GM21390 (cell line): Measurements from ENCODE around the gene P3H2.

Experiments used
- ATAC-seq: cut with Tn5 transposase; IDR thresholded peaks from one replicate; pipeline ENCODE4 v1.9.1; 2021; ENCODE audit not compliant: unreplicated experiment

The P3H2 gene

DNA sequence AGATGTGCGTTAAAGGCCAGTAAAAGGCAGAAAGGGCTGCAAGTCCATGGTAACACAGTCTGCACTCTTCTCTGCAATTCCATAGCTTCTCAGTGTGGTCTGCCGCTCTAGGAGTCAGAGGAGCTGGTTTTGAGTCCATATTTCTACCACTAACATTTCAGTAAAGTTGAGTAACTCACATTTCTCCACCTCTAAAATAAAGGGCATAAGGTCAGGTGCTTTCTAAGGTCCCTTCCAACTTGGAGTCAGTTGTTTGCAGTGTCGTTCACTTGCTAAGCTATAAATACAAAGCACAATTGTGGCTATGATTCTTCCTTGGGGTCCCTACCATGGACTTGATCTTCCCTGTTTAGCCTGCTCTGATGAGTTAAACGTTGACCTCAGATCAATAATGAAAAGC, 171.1 kb downstream of the P3H2 start:
- ATAC-seq: no peak

DNA sequence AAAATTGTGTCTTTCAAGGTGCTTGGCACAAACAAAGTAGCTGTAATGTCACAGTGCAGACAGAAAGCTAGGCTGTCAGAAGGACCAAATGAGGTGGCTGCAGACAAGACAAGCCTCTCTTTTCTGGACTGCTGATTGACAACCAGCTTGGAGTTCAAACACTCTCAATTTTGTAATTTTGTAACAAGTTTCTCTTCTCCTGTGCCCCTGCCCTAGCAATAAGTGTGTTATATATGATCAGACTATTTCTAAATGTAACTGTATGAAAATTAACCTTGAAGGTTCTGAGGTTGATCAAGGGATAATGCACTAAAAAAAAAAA, 172.0 kb downstream of the P3H2 start:
- ATAC-seq: no peak

DNA sequence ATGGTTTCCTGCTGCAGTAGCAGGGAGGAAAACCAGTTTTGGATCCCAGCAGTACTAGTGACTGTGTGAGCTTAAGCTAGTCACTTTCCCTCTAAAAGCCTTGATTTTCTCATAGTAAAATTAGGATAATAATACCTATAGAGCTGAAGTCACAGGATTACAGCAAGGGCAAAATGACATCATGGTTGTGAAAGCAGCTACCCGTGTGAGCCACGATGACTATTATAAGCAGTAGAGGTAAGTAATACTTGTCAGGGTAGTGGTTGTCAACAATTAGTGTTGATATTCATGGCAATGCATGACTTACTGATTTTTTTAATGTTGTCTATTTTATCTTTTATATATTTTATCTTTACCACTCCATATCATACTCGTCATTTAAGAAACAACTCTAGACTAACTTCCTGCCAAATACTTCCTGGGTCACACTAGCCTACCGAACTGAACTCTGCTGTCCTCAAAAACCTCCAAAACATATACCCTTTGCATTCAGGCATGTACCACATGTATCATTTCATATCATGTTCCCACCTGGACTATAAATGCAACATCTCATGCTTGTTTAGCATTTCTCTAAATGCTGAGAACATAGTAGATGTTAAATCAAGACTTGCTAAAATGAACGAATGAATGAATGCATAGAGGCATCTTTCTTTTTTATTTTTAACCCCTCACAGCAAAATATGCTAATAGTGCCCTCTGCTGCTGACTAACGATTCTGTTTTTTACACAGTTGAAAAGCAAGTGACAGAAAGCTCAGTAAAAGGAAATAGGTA, 172.6 kb downstream of the P3H2 start:
- ATAC-seq: peak; percentile 50

DNA sequence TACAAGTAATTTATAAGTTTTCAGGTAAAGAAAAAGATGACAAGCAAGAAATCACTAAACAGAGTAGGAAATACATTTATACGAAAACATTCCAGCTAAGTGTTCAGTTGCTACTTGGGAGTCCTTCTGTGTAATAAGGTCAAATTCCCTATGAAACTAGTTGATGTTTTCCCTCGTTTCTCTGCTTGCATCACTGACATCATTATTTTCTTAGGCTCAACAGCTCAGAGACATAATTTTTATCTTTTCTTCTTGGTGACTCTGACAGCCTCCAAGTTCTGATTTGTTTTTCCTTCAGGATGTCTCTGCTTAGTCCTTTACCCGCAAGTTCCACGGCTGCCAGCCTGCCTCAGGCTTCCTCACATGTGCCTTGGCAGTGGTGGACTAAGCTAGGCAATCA, 173.6 kb downstream of the P3H2 start:
- ATAC-seq: no peak

DNA sequence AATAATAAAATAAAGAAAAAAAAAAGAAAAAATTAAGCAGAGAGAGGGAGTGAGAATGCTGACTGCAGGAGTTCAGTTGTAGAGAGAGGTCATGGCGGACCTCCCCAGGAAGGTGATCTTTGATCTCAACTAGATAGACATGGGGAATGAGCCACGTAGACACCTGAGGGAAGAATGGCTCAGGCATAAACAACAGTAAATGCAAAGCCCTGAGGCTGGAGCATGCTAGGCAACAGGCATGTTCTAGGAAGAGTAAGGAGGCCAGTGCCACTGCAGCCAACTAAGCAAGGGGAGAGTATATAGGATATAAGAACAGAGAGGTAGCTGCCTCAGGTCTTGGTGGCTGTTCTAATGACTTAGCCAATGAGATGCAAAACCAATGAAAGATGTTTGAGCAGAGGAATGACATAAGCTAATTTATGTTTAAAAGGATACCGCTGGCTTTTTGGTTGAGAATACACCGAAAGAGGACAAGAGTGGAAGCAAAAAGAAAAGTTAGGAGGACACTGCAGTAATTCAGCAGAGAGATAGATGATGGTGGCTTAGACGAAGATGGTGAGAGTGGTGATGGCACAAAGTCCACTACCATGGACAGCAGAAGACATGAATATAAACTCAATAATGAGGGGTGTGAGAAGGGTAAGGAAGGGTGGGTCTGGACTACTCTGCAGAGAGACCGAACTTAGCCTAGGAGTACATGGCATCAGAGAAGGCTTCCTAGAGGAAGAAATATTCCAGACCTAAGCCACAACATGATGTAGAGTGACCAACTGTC, 174.6 kb downstream of the P3H2 start:
- no peak for ATAC-seq

DNA sequence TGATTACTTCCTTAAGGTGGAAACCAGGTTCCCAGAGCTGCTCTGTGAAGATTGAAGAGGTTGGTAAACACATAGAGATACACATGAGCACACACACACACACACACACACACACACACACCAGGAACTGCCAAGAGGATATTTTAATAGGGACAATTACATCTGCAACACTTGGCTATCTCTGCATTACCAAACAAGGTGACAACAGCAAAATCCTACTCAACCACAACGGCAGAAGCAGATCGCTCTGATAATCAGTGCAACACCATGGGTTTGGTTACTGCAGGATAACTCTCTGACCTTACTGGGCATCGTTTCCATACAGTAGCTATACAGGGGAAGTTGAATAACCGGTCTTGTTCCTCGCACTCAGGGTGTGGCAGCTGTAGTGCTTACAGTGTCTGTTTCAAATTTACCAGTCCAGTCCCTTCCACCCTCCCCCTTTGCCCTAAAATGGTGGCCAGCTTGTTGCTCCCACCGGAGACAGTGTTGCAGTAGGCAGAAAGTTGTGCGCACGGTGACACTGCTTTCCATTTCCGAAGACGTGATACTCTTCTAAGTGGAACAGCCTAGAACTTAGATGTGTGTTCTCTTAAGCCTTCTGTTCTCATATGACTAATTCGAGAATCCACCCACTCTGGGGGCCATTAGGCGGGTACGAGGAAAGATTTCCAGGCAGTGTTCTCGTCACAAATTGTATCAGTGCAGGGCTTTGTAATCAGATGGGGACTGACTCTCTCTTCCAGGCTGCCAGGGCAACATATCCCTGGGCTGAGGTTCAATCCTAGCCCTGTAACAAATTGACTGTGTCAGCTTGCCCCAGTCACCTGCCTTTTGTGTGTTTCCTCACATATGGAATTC, 176.2 kb downstream of the P3H2 start:
- no peak for ATAC-seq

DNA sequence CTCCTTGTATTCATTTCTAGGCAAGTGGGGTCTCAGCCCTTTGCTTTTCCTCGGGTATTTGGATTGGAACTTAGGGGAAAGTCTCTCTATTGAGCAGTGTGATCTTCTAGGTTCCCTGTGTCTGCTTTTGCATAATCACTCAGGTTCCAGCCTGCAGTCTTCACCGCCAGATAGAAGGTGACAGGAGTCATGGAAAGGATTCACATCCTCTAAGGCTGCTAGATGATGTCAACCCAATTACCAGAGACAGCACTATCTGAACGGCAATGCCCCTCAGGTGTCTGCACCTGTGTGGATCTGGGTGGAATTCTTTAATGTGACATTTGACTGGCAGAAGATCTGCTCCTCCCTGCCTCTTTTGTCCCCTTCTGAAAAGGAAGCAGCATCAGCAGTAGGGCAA, 177.7 kb downstream of the P3H2 start:
- ATAC-seq: no peak

DNA sequence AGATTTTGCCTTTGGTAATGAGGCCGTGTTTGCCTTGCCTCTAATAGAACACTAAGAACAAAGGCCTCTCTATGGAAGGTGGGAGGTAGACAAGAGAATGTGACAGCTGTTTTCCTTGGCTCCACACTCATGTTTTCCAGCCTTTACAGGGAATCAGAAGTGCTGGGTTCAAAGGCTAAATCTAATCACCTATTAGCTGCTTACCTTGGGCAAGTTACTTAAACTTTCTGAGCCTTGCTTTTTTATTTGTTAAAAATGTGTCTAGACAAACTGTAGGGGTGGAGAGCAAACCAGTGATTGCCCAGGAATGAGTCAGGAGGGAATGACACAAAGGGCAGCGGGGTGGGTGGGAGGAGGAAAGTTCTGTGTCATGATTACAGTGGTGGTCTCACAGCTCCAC, 179.0 kb downstream of the P3H2 start:
- no peak for ATAC-seq

DNA sequence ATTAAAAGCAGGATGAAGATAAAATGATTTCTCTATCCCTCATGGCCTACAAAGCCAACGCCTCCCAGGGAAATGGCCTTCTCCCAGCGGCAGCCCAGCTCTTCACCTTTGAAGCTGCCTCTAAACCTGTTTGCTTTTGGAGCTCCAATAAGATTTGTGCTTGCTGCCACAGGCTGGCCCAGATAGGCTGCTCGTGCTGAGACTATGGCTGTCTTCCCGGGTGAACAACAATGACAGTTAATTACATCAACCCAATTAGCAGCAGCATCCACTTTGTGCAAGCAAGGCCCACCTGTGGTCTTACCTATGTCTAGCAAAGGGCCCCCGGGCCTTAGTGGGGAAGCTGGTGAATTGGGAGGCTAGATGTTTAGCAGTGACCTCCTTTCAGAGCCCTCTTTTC, 179.6 kb downstream of the P3H2 start:
- ATAC-seq: no peak

DNA sequence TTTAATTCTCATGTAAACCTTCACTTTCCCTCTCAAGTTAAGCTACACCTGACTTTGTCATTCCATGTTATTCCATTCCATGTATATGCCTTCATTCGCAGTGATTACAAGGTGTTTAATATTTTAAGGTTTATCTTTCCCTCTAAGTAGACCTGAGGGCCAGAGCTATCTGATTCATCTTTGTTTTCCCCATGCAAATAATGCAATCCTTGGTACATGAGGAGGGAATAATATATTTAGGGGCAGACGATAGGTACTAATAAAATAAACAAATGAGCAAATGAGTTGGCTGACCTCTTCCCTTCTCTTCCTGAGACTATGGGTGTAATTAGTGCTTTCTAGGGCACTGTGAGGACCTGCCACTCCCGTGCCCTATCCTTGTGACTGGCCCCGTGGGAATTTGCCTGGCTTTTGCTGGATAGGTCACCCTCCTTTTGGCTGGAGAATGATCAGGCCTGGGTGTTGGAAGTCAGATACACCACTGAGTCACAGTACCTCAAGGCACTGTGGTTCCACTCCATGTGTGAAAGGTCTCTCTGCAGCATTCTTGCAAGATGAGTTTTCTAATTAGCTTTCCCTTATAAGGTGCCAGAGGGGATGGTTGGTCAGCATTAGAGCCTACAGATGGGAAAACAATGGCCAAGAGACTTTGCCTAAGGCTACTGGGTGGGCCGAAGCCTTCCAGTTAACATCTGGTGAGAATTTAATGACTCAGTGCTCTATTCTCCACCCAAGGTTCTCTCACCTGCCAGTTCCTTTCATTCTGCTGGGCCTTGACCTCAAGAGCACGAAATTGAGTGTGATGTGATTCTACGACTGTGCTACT, 183.2 kb downstream of the P3H2 start:
- ATAC-seq: no peak

DNA sequence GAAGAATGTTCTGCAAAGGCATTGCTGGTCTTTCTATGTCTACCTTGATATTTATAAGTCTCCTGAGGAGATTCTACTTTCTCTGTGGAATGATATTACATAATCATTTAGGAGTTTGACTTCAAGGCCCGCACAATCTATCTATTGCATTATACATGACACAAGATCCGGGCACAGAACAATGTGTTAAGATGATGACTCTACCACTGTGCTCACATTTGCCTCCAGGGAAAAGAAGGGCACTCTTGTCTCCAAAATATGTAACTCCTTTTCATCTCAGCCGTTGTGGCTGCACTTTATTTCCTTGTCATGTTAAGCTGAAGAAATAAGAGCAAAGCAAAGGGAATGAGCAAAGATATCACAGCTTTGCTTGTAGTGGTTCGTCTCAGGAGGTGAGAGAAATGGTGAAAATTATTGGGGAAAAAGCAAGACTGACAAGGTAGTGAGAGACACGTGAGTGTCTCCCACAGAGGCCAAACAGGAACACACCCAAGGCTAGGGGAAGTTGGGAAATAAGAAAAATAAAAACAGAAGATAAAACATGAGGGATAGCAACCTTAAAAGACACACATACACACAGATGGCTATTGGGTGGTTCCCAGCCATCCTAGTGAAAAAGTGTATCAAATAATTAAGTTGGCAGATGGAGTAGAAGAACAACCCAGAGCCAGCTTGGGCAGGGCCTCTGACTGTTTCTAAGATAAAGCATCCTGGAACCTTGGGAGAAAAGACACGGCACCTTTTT, 184.3 kb downstream of the P3H2 start:
- ATAC-seq: no peak

DNA sequence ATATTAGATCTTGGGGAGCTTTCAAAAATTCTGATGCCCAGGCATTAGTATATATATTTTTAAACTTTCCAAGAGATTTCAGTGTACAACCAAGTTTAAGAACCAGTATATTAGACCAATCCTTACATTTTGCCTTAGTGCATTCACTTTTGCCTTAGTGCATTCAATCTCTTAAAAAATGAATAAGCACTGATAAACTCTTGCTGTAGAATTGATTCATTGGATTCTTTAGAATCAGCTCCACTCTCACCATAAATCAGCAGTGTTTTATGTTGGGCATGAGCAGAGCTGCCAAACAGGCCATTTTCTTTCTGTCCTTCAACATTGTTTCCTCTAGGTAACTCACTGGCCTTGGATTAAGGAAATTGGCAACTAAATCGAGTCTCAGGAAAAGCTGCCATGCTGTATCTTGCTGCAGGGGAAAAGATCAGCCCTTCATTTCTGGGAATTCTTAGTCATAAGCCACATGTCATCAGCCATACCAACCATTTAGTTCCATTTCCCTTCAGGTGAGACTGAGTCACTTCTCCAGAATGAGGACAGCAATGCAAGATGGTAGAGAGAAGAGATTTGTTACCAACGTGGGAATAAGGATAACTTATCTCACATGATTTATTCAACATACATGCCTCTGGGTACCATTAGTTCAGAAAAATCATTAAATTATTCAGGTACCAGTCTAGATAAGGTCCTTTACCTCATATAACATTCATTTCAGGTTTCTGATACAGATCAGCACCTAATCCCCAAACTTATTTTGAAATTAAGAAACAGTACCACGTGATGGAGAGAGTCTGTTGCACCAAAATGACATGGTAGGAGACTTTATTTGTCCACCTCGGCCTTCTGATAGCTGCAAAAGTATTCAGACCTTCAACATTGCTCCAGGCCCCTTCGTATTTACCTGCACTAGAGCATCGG, 192.5 kb downstream of the P3H2 start:
- ATAC-seq: no peak

DNA sequence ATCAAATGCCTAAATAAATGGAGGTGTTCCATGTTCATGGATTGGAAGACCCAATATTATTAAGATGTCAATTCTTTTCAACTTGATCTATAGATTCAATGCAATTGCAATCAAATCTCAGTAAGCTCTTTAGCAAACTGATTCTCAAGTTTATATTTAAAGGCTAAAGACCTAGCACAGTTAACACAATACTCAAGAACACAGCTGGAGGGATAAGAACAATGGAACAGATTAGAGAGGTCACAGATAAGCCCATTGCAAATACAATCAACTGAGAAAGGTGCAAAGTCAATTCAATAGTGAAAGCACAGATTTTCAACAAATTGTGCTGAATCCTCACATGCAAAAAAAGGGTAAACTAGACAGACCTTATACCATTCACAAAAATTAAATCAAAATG, 198.9 kb downstream of the P3H2 start:
- ATAC-seq: no peak

DNA sequence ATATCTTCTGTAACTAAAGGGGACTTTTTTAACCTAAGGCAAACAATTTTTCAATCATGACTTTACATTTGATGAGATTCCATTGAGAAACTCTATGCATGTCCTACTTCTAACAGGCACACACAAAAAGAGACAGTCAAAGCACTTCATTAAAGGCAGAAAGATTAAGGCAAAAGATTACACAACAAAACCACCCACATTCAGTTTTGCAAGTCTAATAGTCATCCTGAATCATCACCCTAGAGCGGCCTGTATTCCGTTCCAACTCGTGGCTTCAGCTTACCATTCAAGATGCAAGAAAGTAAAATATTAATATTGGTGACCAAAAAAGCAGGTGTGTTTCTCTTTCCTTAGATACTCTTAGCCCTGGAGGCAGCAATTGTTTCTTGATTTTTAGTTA, 205.9 kb downstream of the P3H2 start:
- ATAC-seq: no peak

DNA sequence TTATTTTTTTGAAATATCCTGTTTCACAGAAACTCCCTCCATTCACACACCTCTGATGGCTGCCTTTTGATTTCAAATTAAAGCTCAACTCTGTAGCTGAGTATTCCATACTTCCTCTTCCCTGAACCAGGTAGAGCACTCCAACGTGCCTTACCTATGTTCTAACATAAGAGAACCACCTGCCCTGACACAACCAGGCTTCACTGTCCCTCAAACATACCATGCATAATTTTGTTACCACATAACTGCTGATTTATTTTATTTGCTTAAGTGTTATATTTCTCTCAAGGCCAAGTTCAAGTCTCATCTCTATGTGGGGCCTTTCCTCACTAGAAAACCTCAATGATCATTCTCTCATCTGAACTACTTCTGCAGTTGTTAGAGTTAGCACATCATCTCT, 209.7 kb downstream of the P3H2 start:
- ATAC-seq: no peak

DNA sequence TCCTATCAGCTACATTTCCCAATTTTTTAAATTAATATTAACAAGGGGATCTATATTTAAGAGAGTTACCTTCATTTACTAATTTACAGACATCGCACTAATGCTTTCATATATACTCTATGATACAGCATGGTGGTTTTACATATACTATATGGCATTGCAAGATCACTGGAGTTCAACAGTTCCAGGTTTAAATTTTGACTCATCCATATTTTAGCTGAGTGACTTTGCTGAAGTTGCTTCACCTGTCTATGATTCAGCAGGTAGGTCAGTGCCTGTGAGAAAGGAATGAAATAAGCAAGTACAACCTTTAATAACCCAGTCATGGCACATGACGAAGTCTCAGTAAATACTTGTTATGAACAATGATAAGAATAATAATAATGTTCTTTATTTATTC, 211.1 kb downstream of the P3H2 start:
- no peak for ATAC-seq

DNA sequence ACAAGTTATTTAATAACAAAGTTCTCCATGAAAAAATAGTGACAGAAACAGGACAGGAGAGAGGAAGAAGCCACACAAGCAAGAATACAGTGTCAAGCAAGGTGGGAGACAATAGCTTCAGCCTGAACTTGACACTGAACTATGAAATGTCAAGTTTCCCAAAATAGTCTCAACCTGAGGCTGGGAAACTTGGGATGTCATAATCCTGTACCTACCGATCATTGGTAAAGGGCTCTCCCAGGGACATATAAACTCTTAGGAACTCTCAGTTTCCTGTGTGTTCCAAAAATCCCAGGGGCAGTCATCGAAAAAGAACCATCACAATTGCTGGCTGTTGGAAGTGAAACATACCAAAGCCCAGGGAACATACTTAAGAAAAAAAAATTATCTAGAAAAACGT, 211.6 kb downstream of the P3H2 start:
- ATAC-seq: no peak

DNA sequence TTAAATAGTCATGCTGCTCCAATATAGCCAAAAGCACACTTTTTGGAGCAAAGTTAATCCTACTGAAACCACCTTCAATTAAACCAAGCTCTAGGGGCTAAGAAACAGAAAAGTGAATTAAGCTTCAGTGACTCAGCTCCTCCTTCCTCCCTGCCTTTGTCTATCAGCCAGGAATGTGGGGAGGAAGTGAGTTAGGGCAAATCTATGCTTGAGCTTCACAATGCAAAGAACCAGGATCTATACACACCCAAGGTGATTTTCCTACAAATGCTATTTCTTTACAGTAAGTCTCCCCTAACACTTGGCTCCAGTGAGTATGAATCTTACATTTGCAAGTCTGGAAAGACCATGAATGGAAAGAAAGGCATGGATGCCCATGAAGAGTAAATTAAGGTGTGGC, 212.1 kb downstream of the P3H2 start:
- ATAC-seq: no peak

DNA sequence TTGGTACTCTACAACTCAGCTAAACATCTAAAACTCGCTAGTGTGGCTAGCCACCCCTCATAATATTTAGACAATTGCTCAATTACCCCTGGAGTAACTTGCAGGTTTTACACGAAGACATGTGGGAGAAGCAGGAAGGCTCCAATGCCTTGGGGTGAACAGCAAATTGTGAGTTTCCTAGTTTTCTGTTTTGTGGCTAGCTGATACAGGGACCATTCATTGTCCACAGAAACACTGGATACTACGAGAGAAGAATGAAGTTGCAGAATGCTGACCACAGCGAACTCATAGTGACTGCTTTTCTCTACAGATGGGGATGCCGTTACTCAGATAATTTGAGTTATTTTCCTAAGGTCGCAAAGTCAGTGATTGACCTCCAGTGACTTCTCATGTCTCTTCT, 212.9 kb downstream of the P3H2 start:
- ATAC-seq: no peak
